ENCODE data around the gene GRAMD1B.

Gene GRAMD1B

GRCh38 chr11:123594188-123594901 lies 164.3 kb downstream of the GRAMD1B start:
- no peak for DNase-seq

- no peak for DNase-seq
Measured at GRCh38 chr11:123594921-123595320, 164.9 kb downstream of the GRAMD1B start.

GRCh38 chr11:123597859-123598258 lies 167.8 kb downstream of the GRAMD1B start:
- no peak for DNase-seq

GRCh38 chr11:123601136-123601535 lies 171.1 kb downstream of the GRAMD1B start:
- no peak for DNase-seq

GRCh38 chr11:123601743-123602142 lies 171.7 kb downstream of the GRAMD1B start:
- no peak for DNase-seq

GRCh38 chr11:123603666-123604065 lies 173.6 kb downstream of the GRAMD1B start:
- no peak for DNase-seq

- no peak for DNase-seq
Measured at GRCh38 chr11:123607781-123608180, 177.7 kb downstream of the GRAMD1B start.

GRCh38 chr11:123608371-123608770 lies 178.3 kb downstream of the GRAMD1B start:
- no peak for DNase-seq

GRCh38 chr11:123608945-123609344 lies 178.9 kb downstream of the GRAMD1B start:
- no peak for DNase-seq

GRCh38 chr11:123611698-123612097 lies 181.6 kb downstream of the GRAMD1B start:
- DNase-seq = no peak

- no peak for DNase-seq
Measured at GRCh38 chr11:123616505-123617198, 186.6 kb downstream of the GRAMD1B start.

GRCh38 chr11:123622576-123622975 lies 192.5 kb downstream of the GRAMD1B start:
- no peak for DNase-seq

GRCh38 chr11:123624974-123625373 lies 194.9 kb downstream of the GRAMD1B start:
- DNase-seq = no peak

- DNase-seq = no peak
Measured at GRCh38 chr11:123628936-123629683, 199.0 kb downstream of the GRAMD1B start.

GRCh38 chr11:123630126-123630608 lies 200.1 kb downstream of the GRAMD1B start:
- no peak for DNase-seq

- DNase-seq = no peak
Measured at GRCh38 chr11:123640029-123640428, 210.0 kb downstream of the GRAMD1B start.

GRCh38 chr11:123640677-123641494 lies 210.8 kb downstream of the GRAMD1B start:
- DNase-seq = peak; percentile 57

- no peak for DNase-seq
Measured at GRCh38 chr11:123641495-123641840, 211.4 kb downstream of the GRAMD1B start.

- DNase-seq = no peak
Measured at GRCh38 chr11:123642435-123642834, 212.4 kb downstream of the GRAMD1B start.

GRCh38 chr11:123645286-123645975 lies 215.4 kb downstream of the GRAMD1B start:
- no peak for DNase-seq

- no peak for DNase-seq
Measured at GRCh38 chr11:123650901-123651300, 220.8 kb downstream of the GRAMD1B start.

- no peak for DNase-seq
Measured at GRCh38 chr11:123652599-123652998, 222.5 kb downstream of the GRAMD1B start.

Measured in activated CD4-positive, CD25-positive, alpha-beta regulatory T cell treated with anti-CD3 and anti-CD28 coated beads, Interleukin-2, amount 50 U/mL, for 72 hours (primary cell).